ENCODE data around the gene MARK1.

DNA sequence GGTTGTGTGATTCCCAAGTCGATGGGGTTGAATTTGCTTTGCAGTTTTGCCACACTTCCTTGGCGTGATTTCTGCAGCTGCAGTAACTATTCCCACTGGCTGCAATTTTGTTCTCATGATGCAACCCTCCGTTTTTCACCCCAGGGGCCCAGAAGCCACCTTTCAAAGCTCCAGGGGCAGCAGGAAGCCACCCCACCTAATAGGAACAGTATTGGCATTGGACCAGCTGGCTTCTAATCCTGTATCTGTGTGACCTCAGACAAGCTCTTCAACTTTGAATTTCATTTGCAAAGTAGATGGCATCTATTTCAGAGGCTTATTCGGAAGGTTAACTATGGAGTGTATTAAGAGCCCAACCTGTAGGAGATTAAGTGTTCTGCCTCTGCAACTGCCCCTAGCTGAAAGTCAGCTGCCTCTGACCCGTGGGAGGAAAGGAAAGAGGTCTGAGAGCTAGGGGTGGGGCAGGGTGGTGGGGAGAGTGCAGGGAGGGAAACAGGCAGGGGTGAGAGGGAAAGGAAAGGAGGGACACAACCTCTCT lies 174.9 kb downstream of the MARK1 start:
- TF ChIP-seq, protein P1, sequence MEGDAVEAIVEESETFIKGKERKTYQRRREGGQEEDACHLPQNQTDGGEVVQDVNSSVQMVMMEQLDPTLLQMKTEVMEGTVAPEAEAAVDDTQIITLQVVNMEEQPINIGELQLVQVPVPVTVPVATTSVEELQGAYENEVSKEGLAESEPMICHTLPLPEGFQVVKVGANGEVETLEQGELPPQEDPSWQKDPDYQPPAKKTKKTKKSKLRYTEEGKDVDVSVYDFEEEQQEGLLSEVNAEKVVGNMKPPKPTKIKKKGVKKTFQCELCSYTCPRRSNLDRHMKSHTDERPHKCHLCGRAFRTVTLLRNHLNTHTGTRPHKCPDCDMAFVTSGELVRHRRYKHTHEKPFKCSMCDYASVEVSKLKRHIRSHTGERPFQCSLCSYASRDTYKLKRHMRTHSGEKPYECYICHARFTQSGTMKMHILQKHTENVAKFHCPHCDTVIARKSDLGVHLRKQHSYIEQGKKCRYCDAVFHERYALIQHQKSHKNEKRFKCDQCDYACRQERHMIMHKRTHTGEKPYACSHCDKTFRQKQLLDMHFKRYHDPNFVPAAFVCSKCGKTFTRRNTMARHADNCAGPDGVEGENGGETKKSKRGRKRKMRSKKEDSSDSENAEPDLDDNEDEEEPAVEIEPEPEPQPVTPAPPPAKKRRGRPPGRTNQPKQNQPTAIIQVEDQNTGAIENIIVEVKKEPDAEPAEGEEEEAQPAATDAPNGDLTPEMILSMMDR (IDR thresholded peaks at IDR 0.05), result no peak
- no peak for TF ChIP-seq POLR2A (IDR thresholded peaks at IDR 0.05)

Data from right lobe of liver (tissue), 4 donors.